OCI-LY3 (cell line): ENCODE results near the gene TNFAIP2.

Source experiments
- H2AFZ ChIP-seq: fragments of 200-600, 300-600 bp; shearing (Covaris generic); 2 replicates; pipeline ENCODE4 v1.6.0; 2014; ENCODE audit warnings: antibody characterized with exemption, low read depth, low read length
- H3K27ac ChIP-seq: fragments of 200-600, 300-600 bp; sonication (generic); 2 replicates; pipeline ENCODE4 v1.5.1; 2014; ENCODE audit warnings: mild to moderate bottlenecking, low read length, moderate library complexity, mixed read lengths
- H3K27me3 ChIP-seq: fragments of 200-600, 300-600 bp; sonication (generic); 2 replicates; pipeline ENCODE4 v1.6.1; 2014; ENCODE audit warnings: low read depth, low read length, mixed read lengths
- H3K36me3 ChIP-seq: fragments of 200-600, 300-600 bp; sonication (generic); replicated peaks from 2 replicates; pipeline ENCODE3; 2014; ENCODE audit warnings: low read depth, low read length, mixed read lengths
- H3K4me1 ChIP-seq: fragments of 300-600, 200-600 bp; sonication (generic); 2 replicates; pipeline ENCODE4 v1.6.1; 2014; ENCODE audit warnings: low read length, mixed read lengths
- H3K4me2 ChIP-seq: fragments of 200-600, 300-600 bp; sonication (generic); 2 replicates; pipeline ENCODE4 v1.6.1; 2014; ENCODE audit warnings: low read length, mixed read lengths
- H3K4me3 ChIP-seq: fragments of 300-600, 200-600 bp; sonication (generic); 2 replicates; pipeline ENCODE4 v1.5.1; 2014; ENCODE audit warnings: antibody characterized with exemption, mild to moderate bottlenecking, low read length, moderate library complexity
- H3K79me2 ChIP-seq: fragments of 300-600, 200-600 bp; shearing (Covaris generic); 2 replicates; pipeline ENCODE4 v1.6.1; 2014; ENCODE audit warnings: mild to moderate bottlenecking, low read length, mixed read lengths
- H3K9ac ChIP-seq: fragments of 300-600, 200-600 bp; shearing (Covaris generic); 2 replicates; pipeline ENCODE4 v1.6.0; 2014; ENCODE audit warnings: mild to moderate bottlenecking, low read length, moderate library complexity
- H3K9me3 ChIP-seq: fragments of 200-600, 300-600 bp; shearing (Covaris generic); 2 replicates; pipeline ENCODE4 v1.6.1; 2014; ENCODE audit warnings: low read length, mixed read lengths; ENCODE audit not compliant: insufficient read depth
- H4K20me1 ChIP-seq: fragments of 200-600, 300-600 bp; sonication (generic); 2 replicates; pipeline ENCODE4 v1.6.1; 2016; ENCODE audit warnings: low read length, mixed read lengths; ENCODE audit not compliant: insufficient read depth
- CTCF ChIP-seq: fragments of 200-600, 300-600 bp; sonication (generic); IDR thresholded peaks from 2 replicates; pipeline ENCODE4 v1.5.1; 2014; ENCODE audit warnings: antibody characterized with exemption, low read length, low read depth
- EZH2phosphoT487 ChIP-seq: fragments of 200-600 bp; shearing (Covaris generic); IDR thresholded peaks from 2 replicates; pipeline ENCODE4 v1.6.1; 2018; ENCODE audit warnings: antibody characterized with exemption, mixed run types, low read depth

TNFAIP2 gene

DNA sequence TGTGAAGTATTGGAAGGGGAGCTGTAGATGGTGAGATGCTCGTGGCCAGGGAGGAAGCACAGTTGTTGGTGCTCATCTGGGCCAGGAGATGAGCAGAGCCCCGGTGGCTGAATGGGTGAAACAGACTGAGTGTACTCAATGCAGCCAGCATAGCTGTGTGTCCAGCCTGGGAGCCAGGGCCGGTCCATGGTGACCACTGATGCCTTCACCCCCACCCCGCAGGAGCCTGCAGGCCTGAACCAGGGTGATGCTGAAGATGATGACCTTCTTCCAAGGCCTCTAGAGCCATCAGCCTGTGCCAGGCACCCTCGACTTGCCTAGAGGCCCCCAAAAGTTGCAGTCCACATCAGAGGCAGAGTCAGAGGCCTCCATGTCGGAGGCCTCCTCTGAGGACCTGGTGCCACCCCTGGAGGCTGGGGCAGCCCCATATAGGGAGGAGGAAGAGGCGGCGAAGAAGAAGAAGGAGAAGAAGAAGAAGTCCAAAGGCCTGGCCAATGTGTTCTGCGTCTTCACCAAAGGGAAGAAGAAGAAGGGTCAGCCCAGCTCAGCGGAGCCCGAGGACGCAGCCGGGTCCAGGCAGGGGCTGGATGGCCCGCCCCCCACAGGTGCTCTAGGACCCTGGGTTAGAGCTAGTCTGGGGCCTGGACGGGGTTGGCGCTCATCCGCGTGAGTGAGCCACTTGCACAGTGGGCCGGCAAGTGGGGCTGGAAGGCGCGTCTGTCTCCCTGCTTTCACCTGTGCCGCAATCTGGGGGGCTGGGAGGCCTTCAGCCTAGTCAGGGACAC is 3.0 kb downstream of the TNFAIP2 start:
- peaks cover 5% of the 10 kb centered on the region; the same call in 1 of the 2 replicates for H3K4me1 ChIP-seq
- H4K20me1 ChIP-seq = no peaks in the 10 kb centered on the region
- no peak for TF ChIP-seq CTCF
- no peak for TF ChIP-seq EZH2phosphoT487
- no peak overlapping the region for H3K4me3 ChIP-seq
- no peak overlapping the region for H2AFZ ChIP-seq
- no peaks in the 10 kb centered on the region for H3K79me2 ChIP-seq
- H3K27me3 ChIP-seq = no peaks in the 10 kb centered on the region
- no peaks in the 10 kb centered on the region for H3K9me3 ChIP-seq
- H3K27ac ChIP-seq = no peak overlapping the region
- no peak overlapping the region for H3K4me2 ChIP-seq
- H3K9ac ChIP-seq = no peak overlapping the region
- H3K36me3 ChIP-seq = no peaks in the 10 kb centered on the region

DNA sequence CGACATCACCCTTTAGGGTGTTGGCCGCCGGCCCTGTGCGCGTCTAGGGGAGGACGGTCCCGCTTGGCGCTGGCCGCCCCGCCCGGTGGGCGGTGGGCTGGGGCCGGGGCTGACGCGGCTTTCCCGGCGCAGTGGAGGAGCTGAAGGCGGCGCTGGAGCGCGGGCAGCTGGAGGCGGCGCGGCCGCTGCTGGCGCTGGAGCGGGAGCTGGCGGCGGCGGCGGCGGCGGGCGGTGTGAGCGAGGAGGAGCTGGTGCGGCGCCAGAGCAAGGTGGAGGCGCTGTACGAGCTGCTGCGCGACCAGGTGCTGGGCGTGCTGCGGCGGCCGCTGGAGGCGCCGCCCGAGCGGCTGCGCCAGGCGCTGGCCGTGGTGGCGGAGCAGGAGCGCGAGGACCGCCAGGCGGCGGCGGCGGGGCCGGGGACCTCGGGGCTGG is 3.6 kb downstream of the TNFAIP2 start:
- no peak for TF ChIP-seq CTCF
- no peak for TF ChIP-seq EZH2phosphoT487
- Histone ChIP-seq H3K4me2 (no peak overlapping the region), H3K27ac (no peak overlapping the region), H4K20me1 (no peaks in the 10 kb centered on the region), H3K36me3 (no peaks in the 10 kb centered on the region), H3K4me3 (no peak overlapping the region), H2AFZ (no peak overlapping the region), H3K79me2 (no peaks in the 10 kb centered on the region), H3K4me1 (peaks cover 5% of the 10 kb centered on the region; the same call in 1 of the 2 replicates), H3K9ac (no peak overlapping the region), H3K27me3 (no peaks in the 10 kb centered on the region), H3K9me3 (no peaks in the 10 kb centered on the region)

DNA sequence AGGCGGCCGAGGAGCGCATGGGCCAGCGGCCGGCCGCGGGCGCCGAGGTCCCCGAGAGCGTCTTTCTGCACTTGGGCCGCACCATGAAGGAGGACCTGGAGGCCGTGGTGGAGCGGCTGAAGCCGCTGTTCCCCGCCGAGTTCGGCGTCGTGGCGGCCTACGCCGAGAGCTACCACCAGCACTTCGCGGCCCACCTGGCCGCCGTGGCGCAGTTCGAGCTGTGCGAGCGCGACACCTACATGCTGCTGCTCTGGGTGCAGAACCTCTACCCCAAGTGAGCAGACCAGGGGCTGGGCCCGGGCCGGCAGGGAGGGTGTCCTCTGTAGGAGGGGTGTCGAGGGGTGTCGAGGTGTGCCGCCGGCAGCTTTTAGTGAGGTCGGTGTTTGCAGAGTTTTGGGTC is 4.1 kb downstream of the TNFAIP2 start:
- Histone ChIP-seq H3K9ac (no peak overlapping the region), H4K20me1 (no peaks in the 10 kb centered on the region), H2AFZ (no peak overlapping the region), H3K9me3 (no peaks in the 10 kb centered on the region), H3K36me3 (no peaks in the 10 kb centered on the region), H3K4me3 (no peak overlapping the region), H3K27me3 (no peaks in the 10 kb centered on the region), H3K4me1 (peaks cover 4% of the 10 kb centered on the region; the same call in 1 of the 2 replicates), H3K27ac (no peak overlapping the region), H3K79me2 (no peaks in the 10 kb centered on the region), H3K4me2 (no peak overlapping the region)
- TF ChIP-seq EZH2phosphoT487 (no peak), CTCF (no peak)

DNA sequence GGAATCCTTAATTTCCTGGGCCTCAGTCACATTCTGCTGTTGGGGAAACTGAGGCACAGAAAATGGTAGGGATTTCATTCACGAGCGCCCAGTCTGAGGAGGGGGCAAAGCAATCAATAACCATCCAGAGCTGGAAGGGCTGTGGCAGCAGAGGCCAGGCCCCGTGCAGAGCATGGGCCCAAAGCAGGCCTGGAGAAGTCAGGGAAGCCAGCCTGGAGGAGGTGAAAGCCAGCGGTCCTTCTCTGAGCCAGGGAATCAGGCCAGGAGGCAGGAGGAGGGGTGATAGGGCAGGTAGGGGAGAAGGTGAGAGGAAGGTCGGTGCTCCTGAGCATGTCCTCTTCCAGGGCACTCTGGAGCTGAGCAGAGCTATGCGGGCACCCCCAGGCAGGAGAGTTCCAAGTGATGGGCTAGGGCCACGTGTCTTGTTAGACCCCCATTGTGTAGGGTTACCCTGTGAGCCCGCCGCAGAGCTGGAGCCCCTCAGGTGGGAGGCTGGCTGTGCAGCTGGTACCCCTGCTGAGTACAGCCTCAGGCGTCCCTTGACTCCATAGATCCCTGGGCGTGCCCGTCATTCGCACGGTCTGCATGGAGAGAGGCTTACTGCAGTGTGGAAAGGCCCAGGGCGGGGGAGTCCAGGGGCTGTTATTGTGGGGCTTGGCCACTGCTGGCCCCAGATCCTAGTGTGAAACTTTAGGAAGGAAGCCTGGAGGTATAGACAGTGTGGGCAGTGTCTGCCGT is 4.8 kb downstream of the TNFAIP2 start:
- Histone ChIP-seq H2AFZ (no peak overlapping the region), H3K4me1 (no peaks in the 10 kb centered on the region), H3K79me2 (no peaks in the 10 kb centered on the region), H3K9ac (no peak overlapping the region), H4K20me1 (no peaks in the 10 kb centered on the region), H3K27ac (no peak overlapping the region), H3K27me3 (no peaks in the 10 kb centered on the region), H3K9me3 (no peaks in the 10 kb centered on the region), H3K4me3 (no peak overlapping the region), H3K4me2 (no peak overlapping the region), H3K36me3 (no peaks in the 10 kb centered on the region)
- TF ChIP-seq EZH2phosphoT487 (no peak), CTCF (no peak)
